Thyroid gland (tissue), 4 donors: ENCODE data around the gene KIAA0408.

ENCODE experiments used
- POLR2A ChIP-seq, 2 donors: fragments of 450-650 bp; IDR thresholded peaks; one replicate each; pipeline ENCODE4 v1.6.1; 2017; ENCODE audit warnings: antibody characterized with exemption in 2 of 2, mild to moderate bottlenecking in 2 of 2, moderate library complexity in 1 of 2
- TF ChIP-seq, protein P1 (sequence below), 6 experiments: fragments of 200-600 bp in 3 of 6; fragments of 450-650 bp in 3 of 6; sonication (generic) in 3 of 6; IDR thresholded peaks; one replicate each; pipeline ENCODE4 v1.5.1; 2016 to 2019; ENCODE audit warnings: antibody characterized with exemption in 6 of 6, mild to moderate bottlenecking in 2 of 6, inconsistent platforms in 1 of 6, moderate library complexity in 1 of 6

DNA sequence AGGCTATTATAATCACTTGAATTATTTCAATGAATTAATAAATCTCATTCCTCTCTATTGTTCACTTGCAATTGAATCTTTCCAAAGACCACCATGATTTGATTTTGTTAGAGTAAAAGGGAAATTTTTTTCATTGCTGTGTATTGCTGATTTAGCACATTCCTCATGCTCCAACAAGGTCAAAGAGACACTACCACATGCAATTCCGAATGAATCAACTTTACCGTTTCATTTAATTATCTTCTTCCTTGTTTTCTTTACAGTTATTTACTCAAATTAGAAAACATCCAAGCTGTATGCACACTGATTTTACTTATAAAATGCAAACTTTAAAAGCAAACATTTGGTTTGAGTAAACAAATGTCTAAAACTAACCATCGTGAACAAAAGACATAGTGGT lies 967 bp downstream of the KIAA0408 start:
- TF ChIP-seq, protein P1, sequence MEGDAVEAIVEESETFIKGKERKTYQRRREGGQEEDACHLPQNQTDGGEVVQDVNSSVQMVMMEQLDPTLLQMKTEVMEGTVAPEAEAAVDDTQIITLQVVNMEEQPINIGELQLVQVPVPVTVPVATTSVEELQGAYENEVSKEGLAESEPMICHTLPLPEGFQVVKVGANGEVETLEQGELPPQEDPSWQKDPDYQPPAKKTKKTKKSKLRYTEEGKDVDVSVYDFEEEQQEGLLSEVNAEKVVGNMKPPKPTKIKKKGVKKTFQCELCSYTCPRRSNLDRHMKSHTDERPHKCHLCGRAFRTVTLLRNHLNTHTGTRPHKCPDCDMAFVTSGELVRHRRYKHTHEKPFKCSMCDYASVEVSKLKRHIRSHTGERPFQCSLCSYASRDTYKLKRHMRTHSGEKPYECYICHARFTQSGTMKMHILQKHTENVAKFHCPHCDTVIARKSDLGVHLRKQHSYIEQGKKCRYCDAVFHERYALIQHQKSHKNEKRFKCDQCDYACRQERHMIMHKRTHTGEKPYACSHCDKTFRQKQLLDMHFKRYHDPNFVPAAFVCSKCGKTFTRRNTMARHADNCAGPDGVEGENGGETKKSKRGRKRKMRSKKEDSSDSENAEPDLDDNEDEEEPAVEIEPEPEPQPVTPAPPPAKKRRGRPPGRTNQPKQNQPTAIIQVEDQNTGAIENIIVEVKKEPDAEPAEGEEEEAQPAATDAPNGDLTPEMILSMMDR (IDR thresholded peaks at IDR 0.05): no peak
- TF ChIP-seq POLR2A (IDR thresholded peaks at IDR 0.05): no peak
